K562 (cell line): Measurements from ENCODE around the gene GNAI3. TPM values are rescaled to one million over a fixed set of nuclear protein-coding genes. Genes with fewer than 3 reads are reported as not detected.

Experiments
- ARID1B ChIP-seq: fragments of 450-650 bp; IDR thresholded peaks from 2 replicates; pipeline ENCODE4 v1.6.1; 2016; ENCODE audit warnings: antibody characterized with exemption, mild to moderate bottlenecking, inconsistent platforms
- CC2D1A ChIP-seq: fragments of 450-650 bp; IDR thresholded peaks from 2 replicates; pipeline ENCODE4 v1.6.1; 2017; ENCODE audit warnings: mild to moderate bottlenecking
- ETV1 ChIP-seq: fragments of 450-650 bp; conservative IDR thresholded peaks from 2 replicates; pipeline ENCODE4 v1.6.1; 2016; ENCODE audit warnings: missing genetic modification characterization, control low read depth, low read depth, missing compliant biosample characterization
- HBP1 ChIP-seq: fragments of 450-650 bp; formaldehyde crosslinking; IDR thresholded peaks from 2 replicates; pipeline ENCODE4 v1.4.0; 2022; ENCODE audit warnings: missing genetic modification characterization
- HCFC1 ChIP-seq: IDR thresholded peaks from 2 replicates; pipeline ENCODE4 v1.6.1; 2012; ENCODE audit warnings: low read depth, low read length, improper control_type of control experiment
- HMG20A ChIP-seq: fragments of 450-650 bp; formaldehyde crosslinking; conservative IDR thresholded peaks from 2 replicates; pipeline ENCODE4 v1.4.0; 2020; ENCODE audit warnings: mild to moderate bottlenecking, mixed read lengths
- LCOR ChIP-seq: sonication (generic); formaldehyde crosslinking; IDR thresholded peaks from 2 replicates; pipeline ENCODE4 v1.8.0; 2022; ENCODE audit warnings: mild to moderate bottlenecking, missing genetic modification reagents
- MCM5 ChIP-seq: fragments of 450-650 bp; IDR thresholded peaks from 2 replicates; pipeline ENCODE4 v1.6.1; 2016; ENCODE audit warnings: low read depth
- MTF1 ChIP-seq: fragments of 250-450 bp; sonication (Bioruptor Pico); IDR thresholded peaks from 2 replicates; pipeline ENCODE4 v1.9.0; 2021; ENCODE audit warnings: moderate library complexity, mild to moderate bottlenecking, inconsistent platforms, borderline replicate concordance
- MYBL2 ChIP-seq, 2 experiments: fragments of 450-650 bp in 1 of 2; sonication (generic) in 1 of 2; formaldehyde crosslinking in 1 of 2; IDR thresholded peaks; 2 replicates each; pipeline versions ENCODE4 v1.6.1 to v1.8.1; 2017 to 2022; ENCODE audit warnings: borderline replicate concordance in 1 of 2, inconsistent platforms in 1 of 2, low read depth in 1 of 2, mild to moderate bottlenecking in 1 of 2, missing genetic modification reagents in 1 of 2, moderate library complexity in 1 of 2
- NR3C1 ChIP-seq: sonication (generic); formaldehyde crosslinking; IDR thresholded peaks from 2 replicates; pipeline ENCODE4 v1.8.1; 2022; ENCODE audit warnings: missing genetic modification reagents
- NRF1 ChIP-seq, 2 experiments: fragments of 450-650 bp; IDR thresholded peaks in 1 of 2; conservative IDR thresholded peaks in 1 of 2; 2 replicates each; pipeline ENCODE4 v1.6.1; 2014; ENCODE audit warnings: mild to moderate bottlenecking in 2 of 2
- POLR2B ChIP-seq: fragments of 450-650 bp; IDR thresholded peaks from 2 replicates; pipeline ENCODE4 v1.6.1; 2018; ENCODE audit warnings: low read depth; ENCODE audit not compliant: partially characterized antibody
- RBFOX2 ChIP-seq: fragments of 200-400 bp; formaldehyde crosslinking; IDR thresholded peaks from 2 replicates; pipeline ENCODE4 v1.6.1; 2017; ENCODE audit warnings: low read depth, mild to moderate bottlenecking, low read length, moderate library complexity
- SAP30 ChIP-seq: fragments of 200-600 bp; sonication (generic); IDR thresholded peaks from 2 replicates; pipeline ENCODE4 v1.6.1; 2012; ENCODE audit warnings: borderline replicate concordance, low read depth, mild to moderate bottlenecking, moderate library complexity, low read length, control low read depth, inconsistent platforms; ENCODE audit not compliant: insufficient read depth, poor library complexity, severe bottlenecking
- SFPQ ChIP-seq: fragments of 200-400 bp; formaldehyde crosslinking; IDR thresholded peaks from 2 replicates; pipeline ENCODE4 v1.6.1; 2017; ENCODE audit warnings: mild to moderate bottlenecking, low read depth, low read length, moderate library complexity
- SNAPC5 ChIP-seq: fragments of 250-450 bp; sonication (Bioruptor Pico); IDR thresholded peaks from 2 replicates; pipeline ENCODE4 v1.8.0; 2021; ENCODE audit warnings: moderate library complexity, mild to moderate bottlenecking, inconsistent platforms
- UBTF ChIP-seq, 2 experiments: IDR thresholded peaks; 2 replicates each; pipeline ENCODE4 v1.6.1; 2012; ENCODE audit warnings: improper control_type of control experiment in 2 of 2, low read depth in 2 of 2, low read length in 2 of 2, borderline replicate concordance in 1 of 2
- XRCC5 ChIP-seq: fragments of 200-400 bp; formaldehyde crosslinking; IDR thresholded peaks from 2 replicates; pipeline ENCODE4 v1.6.1; 2017; ENCODE audit warnings: low read depth, mild to moderate bottlenecking, low read length
- ZNF699 ChIP-seq: fragments of 250-450 bp; sonication (Bioruptor Pico); IDR thresholded peaks from 2 replicates; pipeline ENCODE4 v1.8.0; 2021; ENCODE audit warnings: mild to moderate bottlenecking, moderate library complexity; ENCODE audit not compliant: insufficient replicate concordance
- polyA plus RNA-seq, 8 experiments: library from polyadenylated mRNA; depleted of rRNA in 4 of 8; stranded (reverse) in 5 of 8; unstranded in 3 of 8; fragments of >200 nt; fragmentation: Nextera tagmentation in 2 of 8; fragmentation: Illumina TruSeq in 1 of 8; extraction: Ambion mirVana in 2 of 8; extraction: Trizol in 1 of 8; gene quantifications; 2 replicates each; pipeline versions ENCODE4 v1.2.1 to v1.2.3, GENCODE V29; 2011 to 2014; ENCODE audit warnings: inconsistent platforms in 1 of 8, missing spikeins in 1 of 8
- total RNA-seq, 7 experiments: library from RNA; depleted of rRNA in 6 of 7; stranded (reverse); fragments of >200 nt in 6 of 7; fragmentation: Illumina TruSeq in 2 of 7; extraction: Trizol in 2 of 7; gene quantifications; 2 replicates each; pipeline versions ENCODE4 v1.2.1 to v1.2.3, GENCODE V29; 2011 to 2021; ENCODE audit warnings: low replicate concordance in 1 of 7

GNAI3 gene
- total and polyA plus RNA-seq, 9 of the 15 experiments (the other 6 are each of a cell fraction or from before 2014, with no cell fraction given): 6.3 to 13.2 (median 8.9) TPM

GRCh38 chr1:109548321-109549267 lies at the start of gene GNAI3 (continued):
- peak; percentile 71 for TF ChIP-seq HCFC1
- no peak for TF ChIP-seq HMG20A (CRISPR knock-in tag)
- TF ChIP-seq POLR2B: peak; percentile 97
- TF ChIP-seq NR3C1 (CRISPR knock-in tag): peak; percentile 59; the same call in 1 of the 2 replicates
- TF ChIP-seq ZNF699 (CRISPR knock-in tag): no peak
- peak; percentile 84; the same call in 1 of the 2 replicates for TF ChIP-seq HBP1 (CRISPR knock-in tag)
- TF ChIP-seq MCM5: no peak
- no peak for TF ChIP-seq SNAPC5
- peak; percentile 88 for TF ChIP-seq ETV1 (tag)
- TF ChIP-seq MTF1 (CRISPR knock-in tag): no peak
- no peak for TF ChIP-seq CC2D1A
- no peak; the same call in 1 of the 2 replicates for TF ChIP-seq ARID1B
- no peak for TF ChIP-seq MYBL2 (IDR thresholded peaks at IDR 0.05; ENCODE audit: low read depth)
- no peak for TF ChIP-seq MYBL2 (CRISPR knock-in tag; IDR thresholded peaks at IDR 0.05; ENCODE audit: borderline replicate concordance)
- TF ChIP-seq UBTF (IDR thresholded peaks at IDR 0.05; ENCODE audit: borderline replicate concordance in 1 of 2, low read depth in 2 of 2, low read length in 2 of 2): peak in 1 of 2 experiments; percentile 59; a peak in 3 of 4 replicates
- TF ChIP-seq LCOR (CRISPR knock-in tag): peak; percentile 82; the same call in 1 of the 2 replicates
- peak in 1 of 2 experiments; percentile 36; a peak in 2 of 4 replicates for TF ChIP-seq NRF1 (conservative IDR thresholded peaks at IDR 0.05 in 1 of 2, IDR thresholded peaks at IDR 0.05 in 1 of 2)
- TF ChIP-seq XRCC5: peak; percentile 59; the same call in 1 of the 2 replicates
- TF ChIP-seq SFPQ: no peak
- peak; percentile 100 for TF ChIP-seq RBFOX2
- TF ChIP-seq SAP30: peak; percentile 84
